Colon (tissue), 2 donors: Measurements from ENCODE around the gene NID1.
"Not testable (repeated sequence)": the region's sequence is repeated elsewhere in the genome, so short reads cannot be mapped to it uniquely, and the experiment has no call there.

ENCODE experiments used
- FAIRE-seq: peaks from 2 replicates; lab custom pipeline; 2012; peaks lifted over from hg19 to GRCh38; lab: Jason Lieb, UNC
- donor health status: control.
- donor health status: control.

NID1 gene

GRCh38 chr1:235968831-235969230 is 96.1 kb downstream of the NID1 start:
- no peak for FAIRE-seq

GRCh38 chr1:235966134-235966533 is 98.8 kb downstream of the NID1 start:
- FAIRE-seq: not testable (repeated sequence)

- no peak for FAIRE-seq
Observed at GRCh38 chr1:235960809-235961208, 104.1 kb downstream of the NID1 start.

- no peak for FAIRE-seq
Observed at GRCh38 chr1:235958021-235958420, 106.9 kb downstream of the NID1 start.

GRCh38 chr1:235955777-235956176 is 109.1 kb downstream of the NID1 start:
- FAIRE-seq: no peak

- no peak for FAIRE-seq
Observed at GRCh38 chr1:235954306-235955283, 110.3 kb downstream of the NID1 start.

- no peak for FAIRE-seq
Observed at GRCh38 chr1:235953801-235954200, 111.1 kb downstream of the NID1 start.

- no peak for FAIRE-seq
Observed at GRCh38 chr1:235952950-235953615, 111.8 kb downstream of the NID1 start.

GRCh38 chr1:235951661-235952060 is 113.2 kb downstream of the NID1 start:
- no peak for FAIRE-seq

GRCh38 chr1:235950318-235950717 is 114.6 kb downstream of the NID1 start:
- no peak for FAIRE-seq

- no peak for FAIRE-seq
Observed at GRCh38 chr1:235948774-235949427, 116.0 kb downstream of the NID1 start.

- no peak for FAIRE-seq
Observed at GRCh38 chr1:235947989-235948388, 116.9 kb downstream of the NID1 start.

GRCh38 chr1:235946571-235946981 is 118.3 kb downstream of the NID1 start:
- no peak for FAIRE-seq

- no peak for FAIRE-seq
Observed at GRCh38 chr1:235945775-235946570, 118.9 kb downstream of the NID1 start.

- FAIRE-seq: no peak
Observed at GRCh38 chr1:235943581-235944114, 121.2 kb downstream of the NID1 start.

GRCh38 chr1:235942979-235943575 is 121.8 kb downstream of the NID1 start:
- FAIRE-seq: no peak

- FAIRE-seq: no peak
Observed at GRCh38 chr1:235942625-235942934, 122.3 kb downstream of the NID1 start.

GRCh38 chr1:235941876-235942624 is 122.8 kb downstream of the NID1 start:
- FAIRE-seq: no peak

GRCh38 chr1:235940285-235940684 is 124.6 kb downstream of the NID1 start:
- no peak for FAIRE-seq

- no peak for FAIRE-seq
Observed at GRCh38 chr1:235939480-235939775, 125.5 kb downstream of the NID1 start.
